ENCODE data around the gene KLHL42.

Gene KLHL42

DNA sequence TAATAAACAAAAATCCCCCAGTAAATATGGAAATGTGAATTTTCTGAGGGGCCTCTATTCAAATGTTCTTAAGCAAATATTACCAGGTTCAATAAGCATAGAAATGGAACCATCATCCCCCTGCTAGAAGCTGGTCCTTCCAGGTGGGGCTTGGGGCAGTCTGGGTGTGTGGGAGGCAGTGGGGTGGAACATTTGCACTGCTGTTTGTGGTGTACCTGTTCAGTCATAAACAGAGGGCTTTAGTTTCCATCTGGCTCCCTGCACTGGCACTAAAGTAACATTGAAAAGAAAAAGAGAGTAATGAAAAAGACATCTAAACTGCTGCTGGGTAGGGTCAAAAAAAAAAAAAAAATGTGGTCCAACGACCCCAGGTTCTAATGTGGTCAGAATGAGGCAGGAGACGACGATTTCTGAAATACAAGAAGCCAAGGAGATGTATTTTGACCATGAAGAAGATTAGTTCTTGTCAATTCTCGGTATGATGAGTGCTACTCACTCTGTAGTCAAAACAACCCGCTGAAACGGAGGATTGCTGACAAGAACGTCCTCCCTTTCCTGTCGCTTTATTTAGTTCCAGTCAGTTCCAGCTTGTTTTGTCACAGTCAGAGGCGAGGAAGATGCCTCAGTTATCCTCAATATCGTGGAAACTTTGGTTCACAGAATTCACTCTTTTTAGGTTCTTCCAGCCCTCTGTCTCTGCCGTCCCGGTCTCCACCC, 44.3 kb downstream of the KLHL42 start:
- TF ChIP-seq, protein P1, sequence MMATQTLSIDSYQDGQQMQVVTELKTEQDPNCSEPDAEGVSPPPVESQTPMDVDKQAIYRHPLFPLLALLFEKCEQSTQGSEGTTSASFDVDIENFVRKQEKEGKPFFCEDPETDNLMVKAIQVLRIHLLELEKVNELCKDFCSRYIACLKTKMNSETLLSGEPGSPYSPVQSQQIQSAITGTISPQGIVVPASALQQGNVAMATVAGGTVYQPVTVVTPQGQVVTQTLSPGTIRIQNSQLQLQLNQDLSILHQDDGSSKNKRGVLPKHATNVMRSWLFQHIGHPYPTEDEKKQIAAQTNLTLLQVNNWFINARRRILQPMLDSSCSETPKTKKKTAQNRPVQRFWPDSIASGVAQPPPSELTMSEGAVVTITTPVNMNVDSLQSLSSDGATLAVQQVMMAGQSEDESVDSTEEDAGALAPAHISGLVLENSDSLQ (IDR thresholded peaks at IDR 0.05) = no peak
- TF ChIP-seq LEF1 (IDR thresholded peaks at IDR 0.05; ENCODE audit: borderline replicate concordance) = no peak
- TF ChIP-seq NFRKB (IDR thresholded peaks at IDR 0.05) = no peak
- TF ChIP-seq BHLHE40 (IDR thresholded peaks at IDR 0.05; ENCODE audit: borderline replicate concordance) = no peak
- DNase-seq (ENCODE audit: extremely low spot score) = no peak
- POLR2A ChIA-PET = no interaction called here
- CTCF ChIA-PET = no interaction called here

DNA sequence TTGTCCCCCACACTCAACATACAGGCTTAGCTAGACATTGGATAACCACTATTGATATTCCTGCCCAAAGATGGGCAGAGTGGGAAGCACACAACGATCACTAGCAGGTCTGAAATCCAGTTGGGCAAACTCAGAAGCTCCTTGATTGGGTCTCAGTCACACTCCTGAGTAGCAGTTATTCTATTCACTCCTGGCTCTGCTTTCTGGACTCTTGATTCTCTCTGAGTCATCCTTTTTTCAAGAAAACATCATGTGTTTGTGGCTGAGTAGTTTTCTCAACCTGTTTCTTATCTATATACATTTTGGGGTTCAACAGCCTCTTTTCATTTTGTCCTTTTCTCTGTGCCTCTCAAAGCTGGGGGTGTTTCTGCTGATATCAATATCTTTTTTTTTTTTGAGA, 46.0 kb downstream of the KLHL42 start:
- CTCF ChIA-PET = no interaction called here
- no peak for DNase-seq (ENCODE audit: extremely low spot score)
- TF ChIP-seq HDGF (IDR thresholded peaks at IDR 0.05; ENCODE audit: borderline replicate concordance) = no peak
- TF ChIP-seq L3MBTL2 (conservative IDR thresholded peaks at IDR 0.05) = no peak
- no peak for TF ChIP-seq FOXK2 (IDR thresholded peaks at IDR 0.05)
- no peak for TF ChIP-seq CTBP1 (IDR thresholded peaks at IDR 0.05; ENCODE audit: borderline replicate concordance)
- no peak for TF ChIP-seq SP1 (IDR thresholded peaks at IDR 0.05)
- no peak for TF ChIP-seq SUZ12 (IDR thresholded peaks at IDR 0.05)
- TF ChIP-seq TARDBP (IDR thresholded peaks at IDR 0.05) = no peak
- no peak for TF ChIP-seq BHLHE40 (IDR thresholded peaks at IDR 0.05; ENCODE audit: borderline replicate concordance)
- TF ChIP-seq ELF4 (IDR thresholded peaks at IDR 0.05) = no peak
- no peak for TF ChIP-seq NFRKB (IDR thresholded peaks at IDR 0.05)
- TF ChIP-seq FOXA1 (IDR thresholded peaks at IDR 0.05) = no peak
- TF ChIP-seq LEF1 (IDR thresholded peaks at IDR 0.05; ENCODE audit: borderline replicate concordance) = no peak
- POLR2A ChIA-PET = no interaction called here

DNA sequence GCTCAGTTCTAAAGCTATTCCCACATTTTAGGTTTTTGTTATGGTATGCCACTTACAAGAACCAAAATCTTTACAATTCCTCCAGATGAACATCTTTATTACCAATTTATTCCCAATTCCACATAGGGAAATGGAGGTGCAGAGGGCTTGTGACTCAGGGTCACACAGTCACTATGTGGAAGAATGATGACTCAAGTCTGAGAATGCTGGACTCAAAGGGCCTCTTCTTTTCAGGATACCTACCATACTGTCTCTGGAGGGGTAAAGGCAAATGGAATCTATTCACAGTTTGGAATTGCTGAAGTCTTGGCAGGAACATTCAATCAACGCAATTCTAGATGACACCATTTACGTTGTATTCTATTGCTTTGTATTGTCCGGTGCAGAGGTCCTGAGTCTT, 48.2 kb downstream of the KLHL42 start:
- no peak for TF ChIP-seq NFRKB (IDR thresholded peaks at IDR 0.05)
- no peak for TF ChIP-seq FOXK2 (IDR thresholded peaks at IDR 0.05)
- TF ChIP-seq ARNT (IDR thresholded peaks at IDR 0.05) = no peak
- TF ChIP-seq TARDBP (IDR thresholded peaks at IDR 0.05) = no peak
- no peak for TF ChIP-seq SP1 (IDR thresholded peaks at IDR 0.05)
- no peak for TF ChIP-seq FOXM1 (IDR thresholded peaks at IDR 0.05; ENCODE audit: borderline replicate concordance)
- no peak for TF ChIP-seq L3MBTL2 (conservative IDR thresholded peaks at IDR 0.05)
- TF ChIP-seq ZNF384 (IDR thresholded peaks at IDR 0.05) = no peak
- no peak for TF ChIP-seq SUZ12 (IDR thresholded peaks at IDR 0.05)
- POLR2A ChIA-PET = no interaction called here
- DNase-seq (ENCODE audit: extremely low spot score) = no peak
- CTCF ChIA-PET = no interaction called here

GRCh38 chr12:27838543-27839185, 58.6 kb downstream of the KLHL42 start:
- DNase-seq (ENCODE audit: extremely low spot score) = no peak
- TF ChIP-seq FOXM1 (IDR thresholded peaks at IDR 0.05; ENCODE audit: borderline replicate concordance) (no peak), ZNF384 (IDR thresholded peaks at IDR 0.05) (no peak), ARNT (IDR thresholded peaks at IDR 0.05) (no peak), CTBP1 (IDR thresholded peaks at IDR 0.05; ENCODE audit: borderline replicate concordance) (no peak), SUZ12 (IDR thresholded peaks at IDR 0.05) (no peak), ELF4 (IDR thresholded peaks at IDR 0.05) (no peak), TARDBP (IDR thresholded peaks at IDR 0.05) (no peak)
- TF ChIP-seq, protein P1 (IDR thresholded peaks at IDR 0.05) = no peak
- CTCF ChIA-PET = interaction anchor here (0.6 kb wide), 1 partner anchor 45 kb away, joined by 5 read pairs; no protein-coding TSS in a partner anchor
- POLR2A ChIA-PET = no interaction called here

- POLR2A ChIA-PET = no interaction called here
- TF ChIP-seq LEF1 (IDR thresholded peaks at IDR 0.05; ENCODE audit: borderline replicate concordance) = no peak
- no peak for TF ChIP-seq HDGF (IDR thresholded peaks at IDR 0.05; ENCODE audit: borderline replicate concordance)
- TF ChIP-seq L3MBTL2 (conservative IDR thresholded peaks at IDR 0.05) = no peak
- TF ChIP-seq FOXM1 (IDR thresholded peaks at IDR 0.05; ENCODE audit: borderline replicate concordance) = no peak
- no peak for TF ChIP-seq CTBP1 (IDR thresholded peaks at IDR 0.05; ENCODE audit: borderline replicate concordance)
- no peak for TF ChIP-seq NFRKB (IDR thresholded peaks at IDR 0.05)
- TF ChIP-seq FOXA1 (IDR thresholded peaks at IDR 0.05) = no peak
- TF ChIP-seq ZNF384 (IDR thresholded peaks at IDR 0.05) = no peak
- TF ChIP-seq ARNT (IDR thresholded peaks at IDR 0.05) = no peak
- TF ChIP-seq FOXK2 (IDR thresholded peaks at IDR 0.05) = no peak
- TF ChIP-seq SP1 (IDR thresholded peaks at IDR 0.05) = no peak
- CTCF ChIA-PET = interaction anchor here (0.6 kb wide), 1 partner anchor 1239 kb away, joined by 3 read pairs; no protein-coding TSS in a partner anchor
- no peak for DNase-seq (ENCODE audit: extremely low spot score)
These were observed 60.4 kb downstream of the KLHL42 start for GRCh38 chr12:27840229-27840999.

DNA sequence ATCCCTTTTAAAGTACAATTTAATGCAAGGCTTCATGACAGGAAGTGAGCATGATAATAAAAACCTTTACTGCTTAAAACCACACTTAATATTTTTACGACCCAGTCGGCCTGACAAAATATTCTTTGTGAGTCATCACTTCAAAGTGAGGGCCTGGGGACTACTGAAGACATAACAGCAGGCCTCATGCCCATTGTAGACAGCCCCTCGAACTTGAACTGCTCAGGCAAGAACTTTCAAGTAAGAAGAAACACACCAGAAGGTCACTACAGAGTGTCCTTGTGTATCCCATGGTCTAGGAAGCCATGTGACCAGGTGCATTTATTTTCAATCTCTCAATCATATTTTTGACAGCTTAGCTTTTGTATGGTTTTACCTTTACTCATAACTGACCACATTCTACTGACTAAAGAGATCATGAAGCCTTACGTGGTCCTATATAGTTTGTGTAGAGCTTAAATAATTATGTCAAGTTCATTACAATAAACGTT, 61.4 kb downstream of the KLHL42 start:
- ChIA-PET CTCF (interaction anchor here (0.7 kb wide), 1 partner anchor 20 kb away, joined by 3 read pairs; no protein-coding TSS in a partner anchor), POLR2A (no interaction called here)
- no peak for DNase-seq (ENCODE audit: extremely low spot score)
- TF ChIP-seq ZNF384 (IDR thresholded peaks at IDR 0.05) (no peak), FOXA1 (IDR thresholded peaks at IDR 0.05) (no peak), BHLHE40 (IDR thresholded peaks at IDR 0.05; ENCODE audit: borderline replicate concordance) (no peak), LEF1 (IDR thresholded peaks at IDR 0.05; ENCODE audit: borderline replicate concordance) (no peak), SUZ12 (IDR thresholded peaks at IDR 0.05) (no peak), FOXM1 (IDR thresholded peaks at IDR 0.05; ENCODE audit: borderline replicate concordance) (no peak), NFRKB (IDR thresholded peaks at IDR 0.05) (no peak), ARNT (IDR thresholded peaks at IDR 0.05) (no peak), FOXK2 (IDR thresholded peaks at IDR 0.05) (no peak), L3MBTL2 (conservative IDR thresholded peaks at IDR 0.05) (no peak)
- TF ChIP-seq, protein P1 (IDR thresholded peaks at IDR 0.05) = no peak

All from HEK293T (cell line).